HG03103 (cell line): ENCODE measurements around the gene TMF1.

Experiments used
- ATAC-seq: cut with Tn5 transposase; IDR thresholded peaks from one replicate; pipeline ENCODE4 v1.9.1; 2021; ENCODE audit warnings: low read depth; ENCODE audit not compliant: unreplicated experiment

Gene TMF1

GRCh38 chr3:69080233-69080920, 28.2 kb upstream of the TMF1 start, which contains the start of gene UBA3:
UBA3 (minus strand) TSS chr3:69080365; CDS start chr3:69080353, 12 bp downstream.
- peak; percentile 42 for ATAC-seq

- no peak for ATAC-seq
Observed at GRCh38 chr3:69079269-69080159, 27.4 kb upstream of the TMF1 start.

- ATAC-seq = no peak
Observed at GRCh38 chr3:69072928-69073327, 20.8 kb upstream of the TMF1 start.

- ATAC-seq = no peak
Observed at GRCh38 chr3:69066121-69066520, 14.0 kb upstream of the TMF1 start.

- no peak for ATAC-seq
Observed at GRCh38 chr3:69065318-69065964, 13.3 kb upstream of the TMF1 start.

GRCh38 chr3:69063636-69064035, 11.5 kb upstream of the TMF1 start:
- no peak for ATAC-seq

GRCh38 chr3:69059688-69060087, 7.6 kb upstream of the TMF1 start:
- no peak for ATAC-seq

GRCh38 chr3:69058947-69059224, 6.8 kb upstream of the TMF1 start:
- no peak for ATAC-seq

GRCh38 chr3:69058180-69058946, 6.2 kb upstream of the TMF1 start:
- ATAC-seq = peak; percentile 99

GRCh38 chr3:69052472-69052898, 352 bp upstream of the TMF1 start:
- ATAC-seq = no peak

GRCh38 chr3:69048990-69049389, 3.1 kb downstream of the TMF1 start:
- ATAC-seq = no peak

GRCh38 chr3:69044608-69045007, 7.5 kb downstream of the TMF1 start:
- no peak for ATAC-seq

GRCh38 chr3:69033470-69033869, 18.7 kb downstream of the TMF1 start:
- ATAC-seq = no peak

GRCh38 chr3:69032737-69033136, 19.4 kb downstream of the TMF1 start:
- ATAC-seq = no peak

GRCh38 chr3:69032142-69032541, 20.0 kb downstream of the TMF1 start:
- no peak for ATAC-seq

- no peak for ATAC-seq
Observed at GRCh38 chr3:69031635-69032034, 20.5 kb downstream of the TMF1 start.

- ATAC-seq = no peak
Observed at GRCh38 chr3:69020857-69021256, 31.3 kb downstream of the TMF1 start.

- no peak for ATAC-seq
Observed at GRCh38 chr3:69020424-69020823, 31.7 kb downstream of the TMF1 start.

GRCh38 chr3:69016901-69017300, 35.2 kb downstream of the TMF1 start:
- no peak for ATAC-seq

GRCh38 chr3:69016102-69016501, 36.0 kb downstream of the TMF1 start:
- ATAC-seq = no peak
